NCI-H526 treated with DMSO at 0.1 percent for 48 hours (cell line): ENCODE data around the gene FBXW12.

ENCODE experiments used
- DNase-seq: peaks from one replicate; lab custom pipeline; 2025; lab: John Stamatoyannopoulos, UW

FBXW12 gene

DNA sequence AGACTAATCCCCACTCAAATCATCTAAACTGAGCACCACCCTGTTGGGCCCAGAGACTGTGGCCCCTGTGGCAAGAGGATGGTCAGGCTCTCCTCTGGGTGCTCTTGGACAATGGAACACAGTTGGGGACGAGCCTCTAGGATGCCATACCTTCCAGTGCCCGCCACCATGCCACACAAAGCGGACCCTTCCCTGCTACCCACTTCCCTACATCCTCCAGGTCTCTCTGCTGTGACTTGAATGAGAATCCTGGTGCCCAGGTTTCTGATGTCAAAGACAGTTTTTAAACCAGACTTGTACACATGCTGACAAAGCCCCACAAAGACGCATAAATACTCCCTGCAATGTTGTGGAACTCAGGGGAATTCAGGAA is 63.2 kb downstream of the FBXW12 start:
- DNase-seq = no peak

DNA sequence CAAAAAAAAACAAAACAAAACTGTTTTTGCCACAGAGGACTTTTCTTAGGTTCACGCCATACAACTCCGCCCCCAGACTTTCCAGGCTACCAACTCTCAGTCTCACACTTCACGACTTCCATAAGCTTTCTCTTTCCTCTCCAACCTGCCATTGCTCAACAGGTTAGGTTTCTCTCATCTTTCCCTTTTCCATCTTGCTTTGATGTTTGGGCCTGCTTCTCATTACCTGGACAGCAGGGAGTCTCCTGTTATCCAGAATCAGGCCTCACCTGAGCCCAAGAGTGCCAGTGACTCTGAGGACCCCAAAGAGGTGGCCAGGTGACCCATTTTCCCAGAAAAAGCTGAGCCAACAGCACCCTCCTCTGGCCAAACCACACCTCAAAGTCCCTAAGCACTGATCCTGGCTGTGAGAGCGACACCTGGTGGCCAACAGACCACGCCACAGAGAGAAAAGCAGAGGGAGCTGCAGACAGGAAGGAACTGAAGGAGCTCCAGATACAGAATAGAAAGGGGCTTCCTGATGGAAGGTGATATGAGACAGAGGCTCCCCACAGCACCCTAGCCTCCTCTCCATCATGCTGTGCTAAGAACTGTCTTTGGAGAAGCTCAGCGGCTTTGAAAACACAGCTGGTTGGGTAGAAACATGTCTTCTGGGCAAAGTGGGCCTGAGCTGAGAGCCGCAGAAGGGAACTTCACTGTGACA is 63.9 kb downstream of the FBXW12 start:
- peak; percentile 67 for DNase-seq

DNA sequence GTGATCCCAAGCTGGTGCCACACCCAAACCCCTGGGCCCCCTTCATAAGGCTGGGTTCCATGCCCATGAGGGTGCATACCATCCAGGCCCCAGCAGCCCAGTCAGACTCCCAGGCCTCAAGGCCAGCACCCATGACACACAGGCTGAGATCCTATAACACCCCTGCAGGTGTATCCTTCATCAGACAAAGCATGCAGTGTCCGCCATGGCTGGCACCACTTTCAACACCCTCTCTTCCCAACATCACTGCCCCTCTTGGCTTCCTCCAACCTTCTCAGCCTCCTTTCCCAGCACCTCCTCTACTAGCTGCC is 64.4 kb downstream of the FBXW12 start:
- no peak for DNase-seq

DNA sequence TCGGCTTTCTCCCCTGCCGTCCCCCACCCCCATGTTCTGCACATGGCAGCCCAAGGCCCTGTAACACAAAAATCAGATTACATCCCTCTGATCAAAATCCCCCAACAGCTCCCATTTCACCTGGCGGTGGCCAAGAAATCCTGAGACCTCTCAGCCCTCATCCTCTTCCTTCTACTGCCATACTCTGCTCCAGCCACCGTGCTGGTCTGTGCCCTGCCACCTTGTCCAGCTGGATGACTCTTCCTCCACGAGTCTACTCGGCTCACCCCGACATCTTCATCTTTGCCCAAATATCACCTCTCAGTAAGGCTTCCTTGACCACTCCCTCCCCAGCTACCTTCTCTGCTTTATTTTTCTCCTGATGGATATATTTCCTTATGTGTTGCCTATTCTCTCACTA is 64.8 kb downstream of the FBXW12 start:
- no peak for DNase-seq

DNA sequence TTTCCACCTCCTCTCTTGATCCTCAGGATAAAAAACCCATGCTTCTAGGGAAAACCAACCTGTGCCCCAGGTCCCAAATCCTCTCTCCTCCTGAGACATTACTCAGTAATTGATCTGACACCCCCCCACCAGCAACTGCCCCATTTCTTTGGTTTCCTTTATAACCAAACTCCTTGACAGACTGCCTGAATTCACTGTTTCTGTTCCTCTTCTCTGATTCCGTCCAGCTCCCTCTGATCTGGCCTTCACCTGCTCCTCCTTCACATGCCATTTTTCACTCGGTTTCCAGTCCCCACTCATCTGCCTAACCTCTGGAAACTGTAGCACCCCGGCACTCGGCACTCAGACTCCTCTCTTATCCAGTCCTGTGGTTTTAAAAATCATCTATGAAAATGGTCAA is 65.8 kb downstream of the FBXW12 start:
- no peak for DNase-seq

DNA sequence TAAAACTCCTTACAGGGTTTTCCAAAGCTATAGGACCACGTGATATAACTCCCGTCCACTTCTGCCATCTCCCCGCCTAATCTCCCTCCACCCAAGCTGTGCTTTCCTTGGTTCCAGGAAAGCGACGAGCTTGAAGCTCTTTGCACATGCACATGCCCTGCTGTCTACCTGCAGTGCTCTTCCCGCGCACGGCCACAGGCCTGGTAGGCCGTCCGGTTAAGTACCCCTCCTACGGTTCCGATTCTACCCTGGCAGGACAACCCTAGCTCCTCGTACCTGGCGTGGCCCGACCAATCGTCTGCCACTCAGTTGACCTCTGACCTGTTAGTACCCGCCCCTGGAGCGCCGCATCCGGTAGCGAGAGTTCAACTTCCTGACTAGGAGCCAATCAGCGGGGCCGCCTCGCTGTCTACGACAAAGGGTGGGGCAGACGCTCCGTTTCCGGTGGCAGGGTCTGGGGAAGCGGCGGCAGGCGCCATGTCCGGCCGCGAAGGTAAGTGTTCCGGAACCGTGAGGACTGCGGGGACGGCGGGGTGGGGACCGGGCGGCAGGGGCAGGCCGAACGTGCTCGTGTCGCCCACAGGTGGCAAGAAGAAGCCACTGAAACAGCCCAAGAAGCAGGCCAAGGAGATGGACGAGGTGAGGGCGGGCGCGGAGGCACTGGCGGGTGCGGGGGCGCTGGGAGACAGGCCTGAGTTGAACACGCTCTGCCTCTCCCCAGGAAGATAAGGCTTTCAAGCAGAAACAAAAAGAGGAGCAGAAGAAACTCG is 68.0 kb downstream of the FBXW12 start, which contains the start of the genes CCDC51 and TMA7:
TSS of gene CCDC51 (minus strand) at position 300 of the 770 bp plus-strand sequence. CDS start 4,991 bp downstream, outside the sequence.
TSS of gene TMA7 (plus strand) at position 438 of the 770 bp plus-strand sequence. CDS start at position 478, 40 bp downstream.
- peak; percentile 96 for DNase-seq

DNA sequence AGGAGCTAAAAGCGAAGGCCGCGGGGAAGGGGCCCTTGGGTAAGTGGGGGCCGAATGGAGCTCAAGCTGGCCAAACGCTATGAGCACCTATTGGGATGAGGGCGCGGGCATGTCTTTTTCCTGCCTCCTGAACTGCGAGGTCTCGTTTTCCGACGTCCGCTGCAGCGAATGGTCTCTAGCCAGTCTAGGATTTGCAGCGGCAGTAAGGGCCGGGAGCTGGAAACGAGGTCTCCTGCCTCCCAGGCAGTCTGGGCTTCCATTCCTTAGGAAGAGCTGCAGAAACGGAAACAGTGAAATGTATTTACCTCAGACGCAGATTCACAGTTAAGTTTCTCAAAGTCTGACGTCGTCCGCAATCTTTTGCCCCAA is 68.6 kb downstream of the FBXW12 start:
- no peak for DNase-seq

DNA sequence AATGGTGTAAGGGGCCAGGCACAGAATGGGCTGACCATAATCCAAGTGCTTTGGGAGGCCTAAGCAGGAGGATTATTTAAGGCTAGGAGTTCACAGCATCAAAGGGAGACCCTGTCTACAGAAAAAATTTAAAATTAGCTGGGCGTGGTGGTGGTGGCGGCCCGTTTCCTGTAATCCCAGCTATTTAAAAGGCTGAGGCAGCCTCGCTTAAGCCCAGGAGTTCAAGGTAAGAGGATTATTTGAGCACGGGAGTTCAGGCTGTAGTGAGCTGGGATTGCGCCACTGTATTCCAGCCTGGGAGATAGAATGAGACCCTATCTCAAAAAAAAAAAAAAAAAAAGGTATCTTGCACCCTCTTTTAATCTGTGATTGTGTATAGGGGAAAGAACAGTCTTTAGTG is 69.9 kb downstream of the FBXW12 start:
- DNase-seq = no peak
